Muscle layer of colon (tissue), 2 donors: ENCODE results near the gene TTI1.
"Not testable (repeated sequence)": the region's sequence is repeated elsewhere in the genome, so short reads cannot be mapped to it uniquely, and the experiment has no call there.

ENCODE experiments used
- H3K27ac ChIP-seq: one replicate; pipeline ENCODE4 v1.7.0; 2013; ENCODE audit warnings: low read depth, mild to moderate bottlenecking, low read length, moderate library complexity
- H3K27me3 ChIP-seq, 2 donors: one replicate each; pipeline ENCODE4 v1.7.0; 2013; ENCODE audit warnings: low read length in 2 of 2, mild to moderate bottlenecking in 2 of 2; ENCODE audit not compliant: insufficient read depth in 2 of 2, control insufficient read depth in 1 of 2
- H3K36me3 ChIP-seq: one replicate; pipeline ENCODE4 v1.7.0; 2013; ENCODE audit warnings: mild to moderate bottlenecking, low read length; ENCODE audit not compliant: insufficient read depth
- H3K4me1 ChIP-seq: one replicate; pipeline ENCODE4 v1.7.0; 2013; ENCODE audit warnings: mild to moderate bottlenecking, low read length; ENCODE audit not compliant: insufficient read depth
- H3K4me3 ChIP-seq, 2 donors: one replicate each; pipeline ENCODE4 v1.7.0; 2013; ENCODE audit warnings: low read length in 2 of 2, low read depth in 1 of 2, mild to moderate bottlenecking in 1 of 2, moderate library complexity in 1 of 2
- H3K9ac ChIP-seq: one replicate; pipeline ENCODE4 v1.7.0; 2013; ENCODE audit warnings: low read length
- H3K9me3 ChIP-seq: one replicate; pipeline ENCODE4 v1.7.0; 2013; ENCODE audit warnings: mild to moderate bottlenecking, low read length
- donor health status: abdominal sarcoma.
- donor health status: Adenocarcinoma of cecum.

TTI1 gene

GRCh38 chr20:38031957-38032356 lies 1.3 kb downstream of the TTI1 start:
- H3K9me3 ChIP-seq, result no peaks in the 10 kb centered on the region
- H3K27ac ChIP-seq, result no peak overlapping the region
- H3K4me1 ChIP-seq, result peaks cover 37% of the 10 kb centered on the region
- H3K4me3 ChIP-seq, result peak overlapping the region in 1 of 2 donors; percentile 90
- H3K9ac ChIP-seq, result no peak overlapping the region
- no peaks in the 10 kb centered on the region for H3K27me3 ChIP-seq
- H3K36me3 ChIP-seq, result peaks cover 9% of the 10 kb centered on the region

- H3K36me3 ChIP-seq, result peaks cover 4% of the 10 kb centered on the region
- H3K9me3 ChIP-seq, result no peaks in the 10 kb centered on the region
- H3K4me1 ChIP-seq, result peaks cover 12% of the 10 kb centered on the region
- H3K27ac ChIP-seq, result no peak overlapping the region
- no peak overlapping the region for H3K9ac ChIP-seq
- H3K27me3 ChIP-seq, result no peaks in the 10 kb centered on the region
- H3K4me3 ChIP-seq, result no peak overlapping the region
Observed at GRCh38 chr20:38029453-38029852, 3.8 kb downstream of the TTI1 start.

GRCh38 chr20:38024496-38024895 lies 8.8 kb downstream of the TTI1 start:
- H3K27me3 ChIP-seq, result no peaks in the 10 kb centered on the region
- no peak overlapping the region for H3K9ac ChIP-seq
- peaks cover 4% of the 10 kb centered on the region for H3K4me1 ChIP-seq
- no peak overlapping the region for H3K27ac ChIP-seq
- H3K9me3 ChIP-seq, result no peaks in the 10 kb centered on the region
- no peak overlapping the region for H3K4me3 ChIP-seq
- peaks cover 2% of the 10 kb centered on the region for H3K36me3 ChIP-seq

GRCh38 chr20:38023181-38024001 lies 9.9 kb downstream of the TTI1 start:
- H3K9me3 ChIP-seq, result no peaks in the 10 kb centered on the region
- no peak overlapping the region for H3K9ac ChIP-seq
- peaks cover 5% of the 10 kb centered on the region for H3K36me3 ChIP-seq
- no peaks in the 10 kb centered on the region for H3K27me3 ChIP-seq
- no peak overlapping the region for H3K27ac ChIP-seq
- no peak overlapping the region for H3K4me3 ChIP-seq
- peaks cover 4% of the 10 kb centered on the region for H3K4me1 ChIP-seq

GRCh38 chr20:38021087-38021772 lies 12.0 kb downstream of the TTI1 start:
- Histone ChIP-seq H3K4me1 (peaks cover 4% of the 10 kb centered on the region), H3K36me3 (peaks cover 20% of the 10 kb centered on the region), H3K27ac (no peak overlapping the region), H3K4me3 (no peak overlapping the region), H3K9me3 (no peaks in the 10 kb centered on the region), H3K9ac (no peak overlapping the region), H3K27me3 (no peaks in the 10 kb centered on the region)

- Histone ChIP-seq H3K27ac (no peak overlapping the region), H3K27me3 (no peaks in the 10 kb centered on the region), H3K9ac (no peak overlapping the region), H3K36me3 (peaks cover 24% of the 10 kb centered on the region), H3K4me3 (no peak overlapping the region), H3K4me1 (peaks cover 4% of the 10 kb centered on the region), H3K9me3 (no peaks in the 10 kb centered on the region)
Observed at GRCh38 chr20:38018385-38018784, 14.9 kb downstream of the TTI1 start.

GRCh38 chr20:38017959-38018358 lies 15.3 kb downstream of the TTI1 start:
- H3K4me3 ChIP-seq, result no peak overlapping the region
- H3K36me3 ChIP-seq, result peaks cover 28% of the 10 kb centered on the region
- H3K27me3 ChIP-seq, result no peaks in the 10 kb centered on the region
- peaks cover 4% of the 10 kb centered on the region for H3K4me1 ChIP-seq
- no peak overlapping the region for H3K9ac ChIP-seq
- no peaks in the 10 kb centered on the region for H3K9me3 ChIP-seq
- no peak overlapping the region for H3K27ac ChIP-seq

GRCh38 chr20:38013887-38014286 lies 19.4 kb downstream of the TTI1 start:
- peaks cover 52% of the 10 kb centered on the region for H3K36me3 ChIP-seq
- no peaks in the 10 kb centered on the region for H3K9me3 ChIP-seq
- H3K27ac ChIP-seq, result no peak overlapping the region
- no peaks in the 10 kb centered on the region for H3K27me3 ChIP-seq
- H3K9ac ChIP-seq, result no peak overlapping the region
- no peak overlapping the region for H3K4me3 ChIP-seq
- no peaks in the 10 kb centered on the region for H3K4me1 ChIP-seq

- no peak overlapping the region for H3K27ac ChIP-seq
- no peaks in the 10 kb centered on the region for H3K27me3 ChIP-seq
- H3K9ac ChIP-seq, result no peak overlapping the region
- H3K9me3 ChIP-seq, result no peaks in the 10 kb centered on the region
- H3K36me3 ChIP-seq, result peaks cover 46% of the 10 kb centered on the region
- no peak overlapping the region for H3K4me3 ChIP-seq
- no peaks in the 10 kb centered on the region for H3K4me1 ChIP-seq
Observed at GRCh38 chr20:38012332-38012731, 20.9 kb downstream of the TTI1 start.

- Histone ChIP-seq H3K9me3 (no peaks in the 10 kb centered on the region), H3K27ac (no peak overlapping the region), H3K4me3 (no peak overlapping the region), H3K4me1 (no peaks in the 10 kb centered on the region), H3K27me3 (no peaks in the 10 kb centered on the region), H3K9ac (no peak overlapping the region), H3K36me3 (peaks cover 44% of the 10 kb centered on the region)
Observed at GRCh38 chr20:38011696-38012095, 21.6 kb downstream of the TTI1 start.

GRCh38 chr20:38009416-38009815 lies 23.8 kb downstream of the TTI1 start:
- H3K27me3 ChIP-seq, H3K4me1 ChIP-seq, H3K4me3 ChIP-seq, H3K27ac ChIP-seq, H3K9me3 ChIP-seq, H3K9ac ChIP-seq: not testable (repeated sequence)
- peaks cover 42% of the 10 kb centered on the region for H3K36me3 ChIP-seq
